GM18867 (cell line): ENCODE measurements around the gene PROM1.
A peak's percentile ranks its signal among the peaks of the same experiment; 100 is the strongest.

Experiments
- ATAC-seq: cut with Tn5 transposase; IDR thresholded peaks from one replicate; pipeline ENCODE4 v1.9.1; 2021; ENCODE audit warnings: mild to moderate bottlenecking, moderate library complexity; ENCODE audit not compliant: unreplicated experiment

PROM1 gene

GRCh38 chr4:15951781-15952180 lies 132.0 kb downstream of the PROM1 start:
- no peak for ATAC-seq

- no peak for ATAC-seq
Measured at GRCh38 chr4:15948826-15949225, 135.0 kb downstream of the PROM1 start.

DNA sequence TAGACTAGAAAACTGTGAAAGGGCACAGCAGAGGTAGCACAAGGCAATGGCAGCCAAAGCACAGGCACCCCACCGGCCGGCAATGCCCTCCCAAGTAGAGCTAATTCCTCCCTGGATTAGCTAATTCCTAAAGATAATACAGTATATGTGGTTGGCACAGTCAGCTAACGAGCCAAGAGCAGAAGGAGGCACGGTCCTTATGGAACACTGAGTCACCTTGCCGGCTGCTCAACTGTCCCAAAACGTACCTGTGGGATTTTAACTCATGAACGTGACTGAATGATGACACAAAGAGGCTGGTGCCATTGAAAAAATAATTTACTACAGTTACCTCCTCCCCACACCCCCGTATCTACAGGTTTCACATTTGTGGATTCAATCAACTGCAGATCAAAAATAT lies 136.1 kb downstream of the PROM1 start:
- no peak for ATAC-seq

GRCh38 chr4:15945516-15945915 lies 138.3 kb downstream of the PROM1 start:
- no peak for ATAC-seq

DNA sequence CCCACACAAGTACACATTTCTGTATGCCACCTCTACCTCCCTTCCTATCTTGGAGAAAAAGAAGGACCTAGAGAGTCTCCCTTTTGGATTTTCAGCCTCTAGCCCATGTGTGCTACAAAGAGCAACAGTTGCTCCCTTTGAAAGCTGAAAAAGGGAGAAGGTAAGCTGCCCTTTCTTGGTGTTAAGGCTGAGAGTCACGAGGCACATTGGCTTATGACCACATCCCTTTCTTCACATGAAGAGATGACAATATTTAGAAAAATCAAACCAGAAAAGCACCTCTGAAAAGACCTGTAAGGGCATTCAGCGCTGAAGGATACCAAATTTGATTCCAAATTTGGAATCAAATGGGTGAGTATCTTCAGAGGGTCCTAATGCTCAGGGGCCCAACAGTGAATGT lies 138.9 kb downstream of the PROM1 start:
- ATAC-seq: no peak

DNA sequence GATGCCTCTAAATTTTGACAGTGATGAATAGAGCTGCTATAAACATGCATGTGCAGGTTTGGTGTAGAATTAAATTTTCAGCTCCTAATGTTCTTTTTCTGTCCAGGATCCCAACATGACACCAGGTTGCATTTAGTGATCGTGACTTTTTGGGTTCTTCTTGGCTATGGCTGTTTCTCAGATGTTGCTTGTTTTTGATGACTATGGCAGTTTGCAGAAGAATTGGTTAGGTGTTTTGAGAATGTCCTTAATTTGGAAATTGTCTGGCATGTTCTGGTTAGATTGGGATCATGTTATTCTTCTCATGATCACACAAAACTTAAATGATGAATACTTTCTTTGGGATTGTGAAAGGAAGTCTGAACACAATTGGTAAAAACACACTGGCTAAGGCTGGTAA lies 141.5 kb downstream of the PROM1 start:
- no peak for ATAC-seq

DNA sequence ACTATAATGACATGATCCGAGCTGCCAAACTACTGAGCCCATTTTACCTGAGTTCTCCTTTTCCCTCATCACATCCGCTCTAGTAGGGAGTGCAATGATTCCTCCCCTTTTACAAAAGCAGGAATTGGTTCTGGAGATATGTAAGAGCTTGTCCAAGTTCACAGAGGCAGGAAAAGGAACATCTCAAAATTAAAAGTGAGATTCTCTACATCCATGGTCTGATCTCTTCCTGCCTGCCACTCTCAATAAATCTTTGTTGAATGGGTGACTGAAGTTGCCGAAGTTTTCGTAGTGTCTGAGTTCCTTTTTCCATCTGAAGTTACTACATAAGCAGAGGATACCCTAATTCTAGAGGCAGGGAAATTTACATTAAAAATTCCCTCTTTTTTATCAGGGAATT lies 145.2 kb downstream of the PROM1 start, which contains the start of gene FGFBP1:
FGFBP1 (minus strand) TSS at position 101 of the 400 bp plus-strand sequence. CDS start 2,108 bp downstream, outside the sequence.
- no peak for ATAC-seq

DNA sequence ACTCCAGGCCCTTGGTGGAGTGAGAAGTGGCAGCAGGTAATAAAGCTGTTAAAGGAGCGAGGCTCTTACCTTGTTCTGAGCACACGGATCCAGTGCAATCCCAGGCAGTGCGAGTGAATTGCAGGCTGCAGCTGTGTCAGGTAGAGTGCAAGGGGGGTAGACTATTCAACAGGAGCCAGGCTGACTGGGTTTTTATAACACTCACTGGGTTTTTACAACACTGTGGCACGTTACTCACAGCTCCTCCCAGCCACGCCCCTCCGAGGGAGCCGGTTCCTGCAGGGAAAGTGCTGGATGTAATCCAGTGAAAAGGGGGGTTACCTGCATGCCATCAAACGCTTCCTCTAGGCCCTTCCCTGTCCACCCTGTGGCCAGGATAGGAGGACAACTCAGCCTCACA lies 145.6 kb downstream of the PROM1 start:
- no peak for ATAC-seq

GRCh38 chr4:15936495-15936894 lies 147.3 kb downstream of the PROM1 start:
- ATAC-seq: no peak

GRCh38 chr4:15935504-15936402 lies 148.1 kb downstream of the PROM1 start:
- no peak for ATAC-seq

DNA sequence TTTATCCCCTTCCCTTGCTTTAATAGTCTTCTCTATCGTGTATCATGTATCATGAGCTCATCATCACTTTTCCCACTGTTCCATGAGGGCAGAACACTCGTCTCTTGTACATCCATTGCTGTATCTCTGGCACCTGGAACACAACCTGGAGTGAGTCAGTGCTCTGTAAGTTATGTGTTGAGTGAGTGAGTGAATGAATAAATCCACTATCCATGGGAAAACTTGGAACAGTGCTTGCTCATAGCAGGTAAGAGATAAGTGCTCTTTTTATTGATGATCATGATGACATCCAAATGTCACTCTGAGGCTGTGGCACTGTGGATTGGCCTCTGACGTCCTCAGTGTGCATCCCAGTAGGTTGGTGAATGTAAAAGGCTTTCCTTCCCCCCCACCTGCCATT lies 149.6 kb downstream of the PROM1 start:
- ATAC-seq: no peak

DNA sequence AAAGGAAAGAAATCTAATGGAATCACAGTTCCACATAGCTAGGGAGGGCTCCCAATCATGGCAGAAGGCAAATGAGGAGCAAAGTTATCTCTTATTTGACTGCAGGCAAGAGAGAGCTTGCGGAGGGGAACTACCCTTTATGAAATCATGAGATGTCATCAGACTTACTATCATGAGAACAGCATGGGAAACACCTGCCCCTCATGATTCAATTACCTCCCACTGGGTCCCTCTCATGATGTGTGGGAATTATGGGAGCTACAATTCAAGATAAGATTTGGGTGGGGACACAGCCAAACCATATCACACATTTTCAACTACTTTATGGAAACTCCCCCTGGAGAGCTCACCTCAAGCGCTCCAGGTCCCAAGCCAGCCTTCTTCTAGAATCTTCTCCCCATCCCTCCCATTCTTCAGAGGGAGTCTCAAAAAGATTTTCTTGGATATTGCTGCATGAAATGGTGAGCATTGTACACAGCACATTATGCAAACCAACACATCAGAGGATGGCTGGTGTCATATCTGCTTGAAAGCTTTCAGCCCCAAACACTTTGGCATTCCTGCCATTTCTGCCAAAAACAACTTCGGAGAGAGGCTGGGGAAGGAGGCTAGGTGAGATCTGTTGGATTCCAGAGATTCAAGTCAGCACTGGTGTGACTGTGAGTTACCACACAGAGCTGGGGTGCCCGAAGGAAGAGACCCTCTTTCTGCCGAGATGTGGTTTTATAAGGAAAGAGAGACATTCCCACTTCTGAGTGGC lies 152.2 kb downstream of the PROM1 start:
- no peak for ATAC-seq

- peak; percentile 64 for ATAC-seq
Measured at GRCh38 chr4:15930314-15930713, 153.5 kb downstream of the PROM1 start.

GRCh38 chr4:15929540-15929939 lies 154.3 kb downstream of the PROM1 start:
- ATAC-seq: no peak

DNA sequence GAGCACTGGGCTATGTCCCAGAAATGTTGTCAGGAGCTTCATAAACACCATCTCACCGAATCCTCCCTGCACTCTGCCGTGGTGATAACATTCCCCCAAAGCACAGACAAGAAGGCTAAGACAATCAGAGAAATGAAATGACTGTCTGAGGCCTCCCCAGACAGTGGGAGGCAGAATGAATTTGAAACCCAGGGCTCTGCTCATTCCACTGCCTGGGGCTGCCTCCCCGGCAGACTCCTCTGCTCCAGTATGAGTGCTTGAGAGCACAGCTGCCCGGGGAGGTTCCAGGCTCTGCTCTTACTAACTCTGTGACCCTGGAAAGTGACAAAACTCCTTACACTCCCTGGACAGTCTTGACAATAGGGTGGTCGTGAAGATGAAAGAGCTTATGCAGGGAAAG lies 154.9 kb downstream of the PROM1 start:
- no peak for ATAC-seq

DNA sequence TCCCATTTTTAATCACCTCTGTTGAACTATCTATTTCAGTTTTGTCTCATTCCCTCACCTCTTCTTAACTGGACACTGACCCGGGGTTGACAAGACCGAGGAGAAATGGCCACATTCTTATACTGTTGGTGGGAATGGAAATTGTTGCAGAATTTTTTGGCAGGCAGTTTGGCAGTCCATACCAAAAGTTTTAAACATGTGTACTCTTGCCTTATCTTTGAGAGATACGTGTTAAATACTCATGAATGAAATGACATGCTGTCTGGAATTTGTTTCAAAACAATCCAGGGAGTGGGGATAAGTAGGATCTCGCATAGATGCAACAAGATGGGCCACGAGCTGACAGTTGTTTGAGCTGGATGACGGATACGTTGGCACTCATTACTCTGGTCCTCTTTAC lies 157.3 kb downstream of the PROM1 start:
- ATAC-seq: no peak

DNA sequence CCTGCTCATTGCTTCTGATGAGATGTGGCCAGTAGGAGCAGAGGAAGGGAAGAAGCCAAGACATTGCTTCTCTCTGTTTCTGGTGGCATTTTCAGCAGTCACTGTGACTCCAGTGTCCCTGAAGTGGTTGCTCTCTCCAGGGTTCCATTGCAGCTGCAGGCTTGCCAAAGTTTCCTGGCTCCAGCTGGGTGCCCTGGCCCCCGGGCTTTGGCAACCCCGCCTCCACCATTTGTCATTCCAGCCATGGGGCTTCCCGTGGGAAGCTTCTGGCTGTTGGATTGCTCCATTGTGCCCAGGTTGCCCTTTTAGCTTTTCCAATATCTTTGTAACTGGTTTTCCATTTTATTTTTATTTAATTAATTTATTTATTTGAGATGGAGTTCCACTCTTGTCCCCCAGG lies 158.0 kb downstream of the PROM1 start:
- no peak for ATAC-seq

DNA sequence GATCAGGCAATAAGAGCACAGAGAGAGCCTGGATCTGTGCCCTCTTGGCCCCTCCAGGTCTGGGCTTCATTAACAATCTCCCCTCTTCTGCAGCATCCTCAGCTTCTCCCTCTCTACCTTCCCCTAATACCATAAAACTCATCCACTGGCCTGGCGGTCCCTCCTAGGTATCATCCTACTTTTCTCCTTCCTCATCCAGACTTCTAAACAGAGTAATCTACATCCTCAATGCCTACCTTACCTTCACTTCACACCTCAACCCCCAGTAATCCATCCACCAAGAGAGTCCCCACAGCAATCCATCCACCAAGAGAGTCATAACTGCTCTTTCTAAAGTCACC lies 162.3 kb downstream of the PROM1 start:
- no peak for ATAC-seq

DNA sequence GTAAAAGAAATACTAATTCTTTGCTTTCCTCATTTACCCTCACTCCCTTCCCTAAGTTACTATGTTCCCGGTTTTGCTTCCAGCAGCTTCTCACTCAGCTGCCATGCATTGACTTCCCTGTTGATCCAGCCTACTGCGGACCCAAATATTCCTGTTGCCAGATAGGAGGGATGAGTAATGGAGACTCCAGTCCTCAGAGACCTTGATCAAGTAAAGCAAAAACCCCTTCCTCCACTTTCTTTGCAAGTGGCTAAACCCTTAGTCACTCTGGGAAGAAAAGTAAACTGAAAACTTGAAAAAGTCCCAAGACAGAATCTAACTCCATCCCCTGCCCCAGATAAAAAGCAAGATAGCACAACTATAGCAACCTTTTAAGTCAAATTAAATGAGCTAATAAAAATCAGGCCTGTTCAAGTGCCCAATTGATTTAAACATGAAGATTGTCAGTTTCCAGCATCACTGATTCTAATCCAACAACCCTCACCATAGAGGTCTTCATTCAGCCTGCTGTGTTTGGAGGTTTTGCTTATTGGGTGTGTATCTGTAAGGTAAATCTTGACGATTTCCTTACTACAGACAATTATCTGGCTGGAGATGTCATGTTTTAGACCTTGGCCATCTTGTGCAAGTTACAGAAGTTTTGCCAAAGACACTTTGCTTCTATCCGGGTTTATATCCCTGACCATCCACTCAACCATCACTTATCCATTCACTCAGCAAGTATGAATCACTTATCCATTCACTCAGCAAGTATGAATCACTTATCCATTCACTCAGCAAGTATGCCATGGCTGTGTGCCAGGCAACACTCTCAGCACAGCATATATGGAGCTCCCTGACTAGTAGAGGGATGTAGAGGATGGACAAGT lies 162.9 kb downstream of the PROM1 start:
- no peak for ATAC-seq

DNA sequence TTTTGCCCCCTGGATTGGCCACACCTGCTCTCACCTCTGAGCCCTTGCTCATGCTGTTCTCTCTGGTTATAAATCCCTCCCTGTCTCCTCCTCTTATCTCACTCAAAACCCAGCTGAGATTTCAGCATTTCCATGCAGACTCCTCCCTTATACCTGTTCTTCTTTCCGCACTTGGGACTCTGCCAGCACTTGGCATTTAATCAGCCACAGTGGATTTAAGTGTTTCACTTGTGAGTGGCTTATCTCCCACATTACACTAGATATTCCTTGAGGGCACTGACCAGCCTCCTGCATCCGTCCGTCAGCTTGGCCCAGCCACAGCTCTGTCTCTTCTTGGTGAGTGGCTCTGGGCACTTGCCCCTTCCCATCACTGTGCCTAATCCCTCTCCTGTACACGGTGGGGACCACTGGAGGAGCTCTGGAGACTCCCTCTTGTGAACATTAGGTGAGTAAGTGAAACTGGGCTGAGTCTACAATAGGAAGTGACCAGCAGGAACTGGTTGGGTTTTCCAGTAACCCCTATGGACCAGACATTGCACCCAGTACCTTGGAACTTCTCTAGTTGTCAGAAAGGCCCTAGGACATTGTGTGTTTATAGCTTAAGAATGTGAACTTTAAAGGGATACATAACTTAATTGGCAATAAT lies 165.2 kb downstream of the PROM1 start:
- no peak for ATAC-seq
